ENCODE data around the gene ZNF678. TPM values are rescaled to one million over a fixed set of nuclear protein-coding genes. Genes with fewer than 3 reads are reported as not detected.

ZNF678 gene
- total and polyA plus RNA-seq, 2 of the 4 experiments (the other 2 are of a cell fraction), result 1.3 to 4.8 TPM

GRCh38 chr1:227707846-227708245, 144.5 kb downstream of the ZNF678 start:
- TF ChIP-seq ELK1 (IDR thresholded peaks at IDR 0.05; ENCODE audit: borderline replicate concordance, low read depth, low read length) (no peak), FOS (IDR thresholded peaks at IDR 0.05; ENCODE audit: low read depth, low read length) (no peak), RAD21 (IDR thresholded peaks at IDR 0.05; ENCODE audit: low read length) (no peak), MAZ (IDR thresholded peaks at IDR 0.05; ENCODE audit: borderline replicate concordance, low read depth, low read length) (no peak), CEBPB (IDR thresholded peaks at IDR 0.05; ENCODE audit: low read depth, low read length) (no peak), CHD1 (IDR thresholded peaks at IDR 0.05; ENCODE audit: low read depth, low read length) (no peak), MAFK (IDR thresholded peaks at IDR 0.05; ENCODE audit: low read depth, low read length) (no peak), RFX5 (IDR thresholded peaks at IDR 0.05; ENCODE audit: low read depth, low read length) (no peak), NFE2L2 (IDR thresholded peaks at IDR 0.05; ENCODE audit: low read depth, low read length) (no peak), RCOR1 (IDR thresholded peaks at IDR 0.05; ENCODE audit: insufficient replicate concordance, low read length) (no peak), SMC3 (IDR thresholded peaks at IDR 0.05; ENCODE audit: low read depth, low read length) (no peak), BHLHE40 (IDR thresholded peaks at IDR 0.05; ENCODE audit: low read depth, low read length) (no peak)
- TF ChIP-seq, protein P1, sequence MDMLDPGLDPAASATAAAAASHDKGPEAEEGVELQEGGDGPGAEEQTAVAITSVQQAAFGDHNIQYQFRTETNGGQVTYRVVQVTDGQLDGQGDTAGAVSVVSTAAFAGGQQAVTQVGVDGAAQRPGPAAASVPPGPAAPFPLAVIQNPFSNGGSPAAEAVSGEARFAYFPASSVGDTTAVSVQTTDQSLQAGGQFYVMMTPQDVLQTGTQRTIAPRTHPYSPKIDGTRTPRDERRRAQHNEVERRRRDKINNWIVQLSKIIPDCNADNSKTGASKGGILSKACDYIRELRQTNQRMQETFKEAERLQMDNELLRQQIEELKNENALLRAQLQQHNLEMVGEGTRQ (IDR thresholded peaks at IDR 0.05; ENCODE audit: low read depth, low read length), result no peak
- H2BK15ac ChIP-seq (ENCODE audit: low read depth, low read length), result no peak overlapping the region
- H3K4me1 ChIP-seq (ENCODE audit: control insufficient read depth, insufficient read depth, low read length), result no peaks in the 10 kb centered on the region
- H3K4me2 ChIP-seq (ENCODE audit: low read depth, low read length), result peak overlapping the region; percentile 76; the same call in 1 of the 2 replicates
- H3K56ac ChIP-seq (ENCODE audit: extremely low read depth, insufficient read depth, low read length), result no peak overlapping the region
- ATAC-seq (ENCODE audit: low read depth) (no peak; the same call in 1 of the 2 replicates), DNase-seq (no peak)
- no peak overlapping the region for H2BK20ac ChIP-seq (ENCODE audit: low read depth, low read length)
- no peak overlapping the region for H2AK9ac ChIP-seq (replicated peaks; ENCODE audit: low read depth, low read length, poor library complexity)
- H3K9ac ChIP-seq (ENCODE audit: low read depth, low read length), result no peak overlapping the region
- intact Hi-C loops (cut with micrococcal nuclease) (no loop called here), dilution Hi-C loops (cut with HindIII; ENCODE audit: low sequenced_read_pairs, unreplicated experiment) (no loop called here), in situ Hi-C loops (cut with MboI; ENCODE audit: low sequenced_read_pairs) (no loop called here)
- no peak overlapping the region for H3K23ac ChIP-seq (ENCODE audit: low read depth, low read length)
- WGBS, 2 experiments (ENCODE audit: extremely low coverage in 2 of 2, insufficient read length in 1 of 2), result no CpG with 5 or more reads among the region's 1 CpG
- no peak overlapping the region for H3K4me3 ChIP-seq (ENCODE audit: insufficient read depth, low read depth, low read length)
- no peaks in the 10 kb centered on the region for H3K9me1 ChIP-seq (ENCODE audit: insufficient read depth, low read length)
- no peak overlapping the region for H3K18ac ChIP-seq (ENCODE audit: low read depth, low read length)
- H4K5ac ChIP-seq (ENCODE audit: low read depth, low read length), result no peak overlapping the region
- BruUV-seq (replicated peaks), result no TSS peak
- no peaks in the 10 kb centered on the region for H4K20me1 ChIP-seq (ENCODE audit: insufficient read depth, low read length)
- ChIA-PET POLR2A (ENCODE audit: unreplicated experiment) (no interaction called here), CTCF (interaction anchor here (0.5 kb wide), 1 partner anchor 187 kb away, joined by 3 read pairs; no protein-coding TSS in a partner anchor)
- no peak overlapping the region for H2BK5ac ChIP-seq (ENCODE audit: low read depth, low read length, poor library complexity, severe bottlenecking)
- H3K36me3 ChIP-seq (ENCODE audit: control insufficient read depth, insufficient read depth, low read length), result no peaks in the 10 kb centered on the region
- no peak overlapping the region for H4K8ac ChIP-seq (ENCODE audit: low read depth in 2 of 2, low read length in 2 of 2)
- no peak overlapping the region for H3K27ac ChIP-seq (ENCODE audit: insufficient read depth, low read length)
- no peak overlapping the region for H2AFZ ChIP-seq (replicated peaks; ENCODE audit: low read length, poor library complexity)
- no peaks in the 10 kb centered on the region for H3K79me1 ChIP-seq (ENCODE audit: low read depth in 1 of 2, low read length in 2 of 2)
- H3K14ac ChIP-seq (replicated peaks; ENCODE audit: low read depth, low read length), result no peak overlapping the region
- no peaks in the 10 kb centered on the region for H3K27me3 ChIP-seq (ENCODE audit: control insufficient read depth, insufficient read depth, low read length)
- H3K9me3 ChIP-seq (ENCODE audit: control insufficient read depth, insufficient read depth, low read length), result no peaks in the 10 kb centered on the region
- H2AK5ac ChIP-seq (ENCODE audit: low read depth, low read length), result no peak overlapping the region
- H2BK120ac ChIP-seq (ENCODE audit: low read depth, low read length), result no peak overlapping the region
- H3K4ac ChIP-seq (ENCODE audit: low read depth, low read length), result no peak overlapping the region
- no peak overlapping the region for H4K91ac ChIP-seq (ENCODE audit: insufficient read depth, low read depth, low read length)
